HepG2 (cell line): Measurements from ENCODE around the gene DNASE1L2. TPM values are rescaled to one million over a fixed set of nuclear protein-coding genes. Genes with fewer than 3 reads are reported as not detected.

ENCODE experiments used
- ATF7-NPFF ChIP-seq: sonication (generic); formaldehyde crosslinking; IDR thresholded peaks from 2 replicates; pipeline ENCODE4 v1.8.1; 2023; ENCODE audit warnings: mild to moderate bottlenecking, low read depth, missing genetic modification reagents, moderate library complexity
- CREB3 ChIP-seq: sonication (generic); formaldehyde crosslinking; IDR thresholded peaks from 2 replicates; pipeline ENCODE4 v1.5.0; 2020; ENCODE audit warnings: missing genetic modification reagents
- DDIT3 ChIP-seq: sonication (generic); formaldehyde crosslinking; IDR thresholded peaks from 2 replicates; pipeline ENCODE4 v1.4.0; 2020; ENCODE audit warnings: mild to moderate bottlenecking, missing genetic modification reagents
- DPF2 ChIP-seq: sonication (generic); formaldehyde crosslinking; IDR thresholded peaks from 2 replicates; pipeline ENCODE4 v1.4.0; 2020; ENCODE audit warnings: mild to moderate bottlenecking, low read depth, missing genetic modification reagents, borderline replicate concordance
- ETV6 ChIP-seq: sonication (generic); formaldehyde crosslinking; conservative IDR thresholded peaks from 2 replicates; pipeline ENCODE4 v1.4.0; 2020; ENCODE audit warnings: missing genetic modification reagents
- HIVEP1 ChIP-seq: sonication (generic); formaldehyde crosslinking; IDR thresholded peaks from 2 replicates; pipeline ENCODE4 v1.4.0; 2020; ENCODE audit warnings: mild to moderate bottlenecking, missing genetic modification reagents
- KDM2A ChIP-seq: sonication (generic); formaldehyde crosslinking; IDR thresholded peaks from 2 replicates; pipeline ENCODE4 v1.4.0; 2020; ENCODE audit warnings: low read depth, missing genetic modification reagents, borderline replicate concordance
- KLF12 ChIP-seq: sonication (generic); formaldehyde crosslinking; IDR thresholded peaks from 2 replicates; pipeline ENCODE4 v1.4.0; 2020; ENCODE audit warnings: missing genetic modification reagents, borderline replicate concordance
- MAFG ChIP-seq: sonication (generic); formaldehyde crosslinking; IDR thresholded peaks from 2 replicates; pipeline ENCODE4 v1.5.1; 2020; ENCODE audit warnings: mild to moderate bottlenecking, missing genetic modification reagents
- PAX8 ChIP-seq: sonication (generic); formaldehyde crosslinking; IDR thresholded peaks from 2 replicates; pipeline ENCODE4 v1.8.0; 2022; ENCODE audit warnings: mild to moderate bottlenecking, missing genetic modification reagents, borderline replicate concordance
- POGZ ChIP-seq: sonication (generic); formaldehyde crosslinking; IDR thresholded peaks from 2 replicates; pipeline ENCODE4 v1.4.0; 2020; ENCODE audit warnings: mild to moderate bottlenecking, missing genetic modification reagents
- REST ChIP-seq, 2 experiments: IDR thresholded peaks; 2 replicates each; pipeline ENCODE4 v1.6.1; 2011 to 2012; ENCODE audit warnings: low read length in 2 of 2, borderline replicate concordance in 1 of 2, low read depth in 1 of 2, mild to moderate bottlenecking in 1 of 2, moderate library complexity in 1 of 2
- SMAD3 ChIP-seq: sonication (generic); formaldehyde crosslinking; IDR thresholded peaks from 2 replicates; pipeline ENCODE4 v1.4.0; 2020; ENCODE audit warnings: missing genetic modification reagents
- SMARCE1 ChIP-seq: fragments of 450-650 bp; IDR thresholded peaks from 2 replicates; pipeline ENCODE4 v1.6.1; 2017; ENCODE audit warnings: borderline replicate concordance
- SRSF1 ChIP-seq: fragments of 200-400 bp; formaldehyde crosslinking; optimal IDR thresholded peaks from 2 replicates; pipeline ENCODE3; 2017; ENCODE audit warnings: mild to moderate bottlenecking, low read depth, low read length, moderate library complexity
- YEATS4 ChIP-seq: sonication (generic); formaldehyde crosslinking; IDR thresholded peaks from 2 replicates; pipeline ENCODE4 v1.4.0; 2020; ENCODE audit warnings: missing genetic modification reagents, borderline replicate concordance
- ZNF281 ChIP-seq: sonication (generic); formaldehyde crosslinking; IDR thresholded peaks from 2 replicates; pipeline ENCODE4 v1.4.0; 2020; ENCODE audit warnings: missing genetic modification reagents, borderline replicate concordance
- ZNF597 ChIP-seq: sonication (generic); formaldehyde crosslinking; IDR thresholded peaks from 2 replicates; pipeline ENCODE4 v1.5.0; 2020; ENCODE audit warnings: missing genetic modification reagents
- polyA plus RNA-seq, 8 experiments: library from polyadenylated mRNA; depleted of rRNA in 3 of 8; stranded (reverse) in 7 of 8; unstranded in 1 of 8; fragments of >200 nt; fragmentation: Illumina TruSeq in 4 of 8; extraction: Trizol in 4 of 8; gene quantifications; 2 replicates each; pipeline versions ENCODE4 v1.2.1 to v1.2.3, GENCODE V29; 2011 to 2016; ENCODE audit warnings: low read depth in 4 of 8, missing spikeins in 1 of 8, mixed read lengths in 1 of 8; ENCODE audit not compliant: insufficient read depth in 1 of 8
- total RNA-seq, 5 experiments: library from RNA; depleted of rRNA; stranded (reverse); fragments of >200 nt; fragmentation: Illumina TruSeq; extraction: Trizol; gene quantifications; 2 replicates each; pipeline ENCODE4 v1.2.3, GENCODE V29; 2016; ENCODE audit warnings: low read depth in 1 of 5

The DNASE1L2 gene
- total and polyA plus RNA-seq, 2 of the 13 experiments (the other 11 are each of a cell fraction or from before 2014, with no cell fraction given): 0.44 to 0.50 TPM

- TF ChIP-seq ETV6 (CRISPR knock-in tag) (no peak), YEATS4 (CRISPR knock-in tag) (no peak), KLF12 (CRISPR knock-in tag) (no peak), MAFG (CRISPR knock-in tag) (no peak), SMARCE1 (no peak), ZNF597 (no peak), ZNF281 (no peak), KDM2A (peak; percentile 35; the same call in 1 of the 2 replicates), DDIT3 (CRISPR knock-in tag) (no peak), HIVEP1 (CRISPR knock-in tag) (no peak), POGZ (CRISPR knock-in tag) (no peak), SMAD3 (no peak), CREB3 (CRISPR knock-in tag) (no peak), DPF2 (CRISPR knock-in tag) (no peak), SRSF1 (no peak), REST (IDR thresholded peaks at IDR 0.05; ENCODE audit: borderline replicate concordance in 1 of 2, low read depth in 1 of 2, low read length in 2 of 2) (no peak), PAX8 (CRISPR knock-in tag) (no peak), ATF7-NPFF (no peak)
These were observed 22.2 kb upstream of the DNASE1L2 start (continued) for GRCh38 chr16:2213817-2214718.
